Measurements from ENCODE around the gene ITLN2.

DNA sequence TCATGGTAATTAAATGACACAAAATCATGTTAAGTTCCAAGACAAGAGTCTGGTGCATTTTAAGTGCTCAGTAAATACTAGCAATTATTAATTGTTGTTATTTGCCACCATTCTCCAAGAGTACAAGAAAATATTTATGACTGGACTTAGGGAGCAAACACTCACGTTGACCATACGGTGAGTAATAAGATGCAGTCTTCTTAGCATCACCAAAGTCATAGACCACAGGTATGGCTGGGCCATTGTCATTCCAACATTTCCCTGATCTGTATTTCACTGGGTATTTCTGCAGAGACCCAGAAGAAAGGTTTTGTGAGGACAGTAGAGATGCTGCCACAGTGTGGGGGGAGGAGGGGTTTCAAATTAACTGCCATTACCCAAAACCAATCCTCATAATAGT lies 4.7 kb downstream of the ITLN2 start:
- no peak for TF ChIP-seq DPF2 (IDR thresholded peaks at IDR 0.05)
- no peak for TF ChIP-seq EP300 (IDR thresholded peaks at IDR 0.05; ENCODE audit: borderline replicate concordance in 1 of 2, control insufficient read depth in 1 of 2, low read depth in 2 of 2, low read length in 2 of 2)
- TF ChIP-seq BHLHE40 (IDR thresholded peaks at IDR 0.05; ENCODE audit: borderline replicate concordance in 1 of 2, low read depth in 2 of 2, low read length in 1 of 2), result no peak
- TF ChIP-seq, protein P1, sequence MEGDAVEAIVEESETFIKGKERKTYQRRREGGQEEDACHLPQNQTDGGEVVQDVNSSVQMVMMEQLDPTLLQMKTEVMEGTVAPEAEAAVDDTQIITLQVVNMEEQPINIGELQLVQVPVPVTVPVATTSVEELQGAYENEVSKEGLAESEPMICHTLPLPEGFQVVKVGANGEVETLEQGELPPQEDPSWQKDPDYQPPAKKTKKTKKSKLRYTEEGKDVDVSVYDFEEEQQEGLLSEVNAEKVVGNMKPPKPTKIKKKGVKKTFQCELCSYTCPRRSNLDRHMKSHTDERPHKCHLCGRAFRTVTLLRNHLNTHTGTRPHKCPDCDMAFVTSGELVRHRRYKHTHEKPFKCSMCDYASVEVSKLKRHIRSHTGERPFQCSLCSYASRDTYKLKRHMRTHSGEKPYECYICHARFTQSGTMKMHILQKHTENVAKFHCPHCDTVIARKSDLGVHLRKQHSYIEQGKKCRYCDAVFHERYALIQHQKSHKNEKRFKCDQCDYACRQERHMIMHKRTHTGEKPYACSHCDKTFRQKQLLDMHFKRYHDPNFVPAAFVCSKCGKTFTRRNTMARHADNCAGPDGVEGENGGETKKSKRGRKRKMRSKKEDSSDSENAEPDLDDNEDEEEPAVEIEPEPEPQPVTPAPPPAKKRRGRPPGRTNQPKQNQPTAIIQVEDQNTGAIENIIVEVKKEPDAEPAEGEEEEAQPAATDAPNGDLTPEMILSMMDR (IDR thresholded peaks at IDR 0.05 in 2 of 3, conservative IDR thresholded peaks at IDR 0.05 in 1 of 3; ENCODE audit: control insufficient read depth in 2 of 3, extremely low read depth in 1 of 3, insufficient read depth in 1 of 3, low read depth in 3 of 3, low read length in 3 of 3), result no peak
- TF ChIP-seq, protein P2, sequence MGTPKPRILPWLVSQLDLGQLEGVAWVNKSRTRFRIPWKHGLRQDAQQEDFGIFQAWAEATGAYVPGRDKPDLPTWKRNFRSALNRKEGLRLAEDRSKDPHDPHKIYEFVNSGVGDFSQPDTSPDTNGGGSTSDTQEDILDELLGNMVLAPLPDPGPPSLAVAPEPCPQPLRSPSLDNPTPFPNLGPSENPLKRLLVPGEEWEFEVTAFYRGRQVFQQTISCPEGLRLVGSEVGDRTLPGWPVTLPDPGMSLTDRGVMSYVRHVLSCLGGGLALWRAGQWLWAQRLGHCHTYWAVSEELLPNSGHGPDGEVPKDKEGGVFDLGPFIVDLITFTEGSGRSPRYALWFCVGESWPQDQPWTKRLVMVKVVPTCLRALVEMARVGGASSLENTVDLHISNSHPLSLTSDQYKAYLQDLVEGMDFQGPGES (IDR thresholded peaks at IDR 0.05), result no peak
- no peak for TF ChIP-seq POLR2A (IDR thresholded peaks at IDR 0.05; ENCODE audit: low read depth, low read length)
- TF ChIP-seq POLR2AphosphoS5 (IDR thresholded peaks at IDR 0.05; ENCODE audit: low read length), result no peak
- TF ChIP-seq YY1 (IDR thresholded peaks at IDR 0.05; ENCODE audit: low read depth, low read length), result no peak
- no peak for TF ChIP-seq TARDBP (IDR thresholded peaks at IDR 0.05; ENCODE audit: borderline replicate concordance)
- TF ChIP-seq CEBPB (IDR thresholded peaks at IDR 0.05; ENCODE audit: borderline replicate concordance in 1 of 2, low read depth in 2 of 2, low read length in 2 of 2), result no peak
